ENCODE results near the gene RASAL2.
A peak's percentile ranks its signal among the peaks of the same experiment; 100 is the strongest.

Gene RASAL2

GRCh38 chr1:178512566-178513277 is 418.8 kb downstream of the RASAL2 start, which contains the start of gene TEX35:
TSS of gene TEX35 (plus strand) at chr1:178513109. CDS start at chr1:178513189, 80 bp downstream.
- DNase-seq (ENCODE audit: low read depth in 2 of 2) = no peak

GRCh38 chr1:178513278-178513983 is 419.5 kb downstream of the RASAL2 start:
- no peak for DNase-seq (ENCODE audit: low read depth in 2 of 2)

- DNase-seq (ENCODE audit: low read depth in 2 of 2) = no peak
Measured at GRCh38 chr1:178516110-178516509, 422.2 kb downstream of the RASAL2 start.

GRCh38 chr1:178518894-178519293 is 425.0 kb downstream of the RASAL2 start:
- no peak for DNase-seq (ENCODE audit: low read depth in 2 of 2)

- DNase-seq (ENCODE audit: low read depth in 2 of 2) = no peak
Measured at GRCh38 chr1:178520803-178521202, 426.9 kb downstream of the RASAL2 start.

- no peak for DNase-seq (ENCODE audit: low read depth in 2 of 2)
Measured at GRCh38 chr1:178521241-178521640, 427.3 kb downstream of the RASAL2 start.

- DNase-seq (ENCODE audit: low read depth in 2 of 2) = no peak
Measured at GRCh38 chr1:178527117-178527516, 433.2 kb downstream of the RASAL2 start.

GRCh38 chr1:178528228-178528952 is 434.5 kb downstream of the RASAL2 start:
- no peak for DNase-seq (ENCODE audit: low read depth in 2 of 2)

GRCh38 chr1:178528953-178529335 is 435.0 kb downstream of the RASAL2 start:
- DNase-seq (ENCODE audit: low read depth in 2 of 2) = no peak

GRCh38 chr1:178529364-178530036 is 435.6 kb downstream of the RASAL2 start:
- DNase-seq (ENCODE audit: low read depth in 2 of 2) = no peak

- no peak for DNase-seq (ENCODE audit: low read depth in 2 of 2)
Measured at GRCh38 chr1:178530037-178530402, 436.1 kb downstream of the RASAL2 start.

GRCh38 chr1:178530502-178530901 is 436.6 kb downstream of the RASAL2 start:
- DNase-seq (ENCODE audit: low read depth in 2 of 2) = no peak

GRCh38 chr1:178531887-178532286 is 438.0 kb downstream of the RASAL2 start:
- DNase-seq (ENCODE audit: low read depth in 2 of 2) = no peak

GRCh38 chr1:178532392-178532791 is 438.5 kb downstream of the RASAL2 start:
- DNase-seq (ENCODE audit: low read depth in 2 of 2) = peak; percentile 35 to 39

GRCh38 chr1:178533121-178533946 is 439.4 kb downstream of the RASAL2 start:
- no peak for DNase-seq (ENCODE audit: low read depth in 2 of 2)

Data from activated CD8-positive, alpha-beta memory T cell treated with anti-CD3 and anti-CD28 coated beads for 4 hours (primary cell).